ENCODE data around the gene PMFBP1.

- TF ChIP-seq CTCF (IDR thresholded peaks at IDR 0.05; ENCODE audit: insufficient read depth, low read length) (no peak), POLR2AphosphoS5 (IDR thresholded peaks at IDR 0.05; ENCODE audit: low read depth) (no peak), SPI1 (IDR thresholded peaks at IDR 0.05; ENCODE audit: borderline replicate concordance, low read depth) (no peak), REST (IDR thresholded peaks at IDR 0.05; ENCODE audit: insufficient replicate concordance, low read depth) (no peak)
These were observed 3.6 kb downstream of the PMFBP1 start for GRCh38 chr16:72168365-72168764.

Measured in HL-60 (cell line).